Measurements from ENCODE around the gene FRMD5. TPM values are rescaled to one million over a fixed set of nuclear protein-coding genes. Genes with fewer than 3 reads are reported as not detected.

FRMD5 gene
- total and polyA plus RNA-seq, 7 donors: 0.41 to 1.8 (median 0.92) TPM

GRCh38 chr15:43998607-43999006 lies 196.5 kb downstream of the FRMD5 start:
- intact Hi-C loops (cut with DNase I): no loop called here
- H3K4me3 ChIP-seq: no peak overlapping the region

GRCh38 chr15:43991206-43991605 lies 203.9 kb downstream of the FRMD5 start:
- 80 to 86% methylated on average over 2 of the region's 2 CpGs for WGBS, 2 donors
- intact Hi-C loops (cut with DNase I): no loop called here
- H3K36me3 ChIP-seq: no peaks in the 10 kb centered on the region
- no peaks in the 10 kb centered on the region for H3K4me1 ChIP-seq
- TF ChIP-seq POLR2AphosphoS5 (IDR thresholded peaks at IDR 0.05) (no peak), POLR2A (IDR thresholded peaks at IDR 0.05) (no peak), EP300 (IDR thresholded peaks at IDR 0.05) (no peak), CTCF (IDR thresholded peaks at IDR 0.05) (no peak)
- no peak overlapping the region for H3K4me3 ChIP-seq
- H3K27me3 ChIP-seq: no peaks in the 10 kb centered on the region
- no peak overlapping the region for H3K27ac ChIP-seq
- H3K9me3 ChIP-seq: no peaks in the 10 kb centered on the region
- no peak for DNase-seq

More at GRCh38 chr15:43998607-43999006, 196.5 kb downstream of the FRMD5 start:
- Histone ChIP-seq H3K27ac (no peak overlapping the region), H3K4me1 (no peaks in the 10 kb centered on the region), H3K9me3 (no peaks in the 10 kb centered on the region), H3K27me3 (no peaks in the 10 kb centered on the region), H3K36me3 (no peaks in the 10 kb centered on the region)
- 15 to 57% methylated on average over 4 of the region's 4 CpGs for WGBS, 2 donors
- TF ChIP-seq EP300 (IDR thresholded peaks at IDR 0.05): no peak
- TF ChIP-seq CTCF (IDR thresholded peaks at IDR 0.05): no peak
- TF ChIP-seq POLR2A (IDR thresholded peaks at IDR 0.05): no peak
- TF ChIP-seq POLR2AphosphoS5 (IDR thresholded peaks at IDR 0.05): no peak
- DNase-seq: no peak

GRCh38 chr15:43989938-43990337 lies 205.1 kb downstream of the FRMD5 start:
- no peak overlapping the region for H3K27ac ChIP-seq
- H3K36me3 ChIP-seq: no peaks in the 10 kb centered on the region
- H3K27me3 ChIP-seq: no peaks in the 10 kb centered on the region
- no peak overlapping the region for H3K4me3 ChIP-seq
- TF ChIP-seq POLR2AphosphoS5 (IDR thresholded peaks at IDR 0.05) (no peak), POLR2A (IDR thresholded peaks at IDR 0.05) (no peak), EP300 (IDR thresholded peaks at IDR 0.05) (no peak), CTCF (IDR thresholded peaks at IDR 0.05) (no peak)
- 95 to 96% methylated on average over 15 of the region's 15 CpGs for WGBS, 2 donors
- intact Hi-C loops (cut with DNase I): no loop called here
- no peaks in the 10 kb centered on the region for H3K9me3 ChIP-seq
- DNase-seq: no peak
- H3K4me1 ChIP-seq: no peaks in the 10 kb centered on the region

GRCh38 chr15:43988900-43989299 lies 206.2 kb downstream of the FRMD5 start:
- intact Hi-C loops (cut with DNase I): no loop called here
- Histone ChIP-seq H3K27ac (no peak overlapping the region), H3K27me3 (no peaks in the 10 kb centered on the region), H3K4me3 (no peak overlapping the region), H3K9me3 (no peaks in the 10 kb centered on the region), H3K36me3 (no peaks in the 10 kb centered on the region), H3K4me1 (no peaks in the 10 kb centered on the region)
- DNase-seq: no peak
- 95 to 97% methylated on average over 13 of the region's 13 CpGs for WGBS, 2 donors
- no peak for TF ChIP-seq POLR2A (IDR thresholded peaks at IDR 0.05)
- no peak for TF ChIP-seq POLR2AphosphoS5 (IDR thresholded peaks at IDR 0.05)
- TF ChIP-seq EP300 (IDR thresholded peaks at IDR 0.05): no peak
- no peak for TF ChIP-seq CTCF (IDR thresholded peaks at IDR 0.05)

- TF ChIP-seq CTCF (IDR thresholded peaks at IDR 0.05) (no peak), EP300 (IDR thresholded peaks at IDR 0.05) (no peak), POLR2A (IDR thresholded peaks at IDR 0.05) (no peak), POLR2AphosphoS5 (IDR thresholded peaks at IDR 0.05) (no peak)
These were observed 207.1 kb downstream of the FRMD5 start for GRCh38 chr15:43987924-43988323.

More at GRCh38 chr15:43987924-43988323, 207.1 kb downstream of the FRMD5 start:
- intact Hi-C loops (cut with DNase I): no loop called here
- Histone ChIP-seq H3K36me3 (no peaks in the 10 kb centered on the region), H3K4me1 (no peaks in the 10 kb centered on the region), H3K27me3 (no peaks in the 10 kb centered on the region), H3K4me3 (no peak overlapping the region), H3K27ac (no peak overlapping the region), H3K9me3 (no peaks in the 10 kb centered on the region)
- DNase-seq: no peak
- whole genome bisulfite sequencing, 2 donors: 88 to 97% methylated on average over 1 of the region's 1 CpG

All from sigmoid colon (tissue), 7 donors.